NCI-H1417 (cell line): ENCODE measurements around the gene GRXCR1.
A peak's percentile ranks its signal among the peaks of the same experiment; 100 is the strongest.

Experiments used
- DNase-seq, 3 experiments: peaks; one replicate each; lab custom pipeline; 2025; lab: John Stamatoyannopoulos, UW

Gene GRXCR1

GRCh38 chr4:42892413-42892812, at the start of gene GRXCR1:
Gene GRXCR1 (plus strand): TSS chr4:42892713. CDS start chr4:42893267, 554 bp downstream.
- no peak for DNase-seq

DNA sequence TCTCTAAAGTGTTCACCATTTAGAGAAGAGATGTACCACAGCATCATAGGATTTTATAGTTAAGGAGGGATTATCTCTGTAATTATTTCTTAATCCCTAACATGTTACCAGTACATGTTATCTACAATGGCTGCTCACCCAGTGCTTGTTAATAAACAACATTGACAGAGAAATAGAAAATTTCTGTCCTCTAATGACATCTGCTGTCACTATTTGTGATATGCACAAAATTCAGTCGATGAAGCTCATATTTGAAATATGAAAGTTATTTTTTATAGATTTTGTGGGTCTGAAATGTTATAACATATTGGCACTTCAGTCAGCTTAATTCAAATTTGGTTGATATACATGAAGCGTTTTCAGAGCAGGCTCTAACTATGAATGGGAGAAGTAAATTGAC, 48.8 kb upstream of the GRXCR1 start:
- DNase-seq = no peak

GRCh38 chr4:42844422-42845070, 48.0 kb upstream of the GRXCR1 start:
- DNase-seq = no peak

GRCh38 chr4:42845586-42845985, 46.9 kb upstream of the GRXCR1 start:
- DNase-seq = no peak

GRCh38 chr4:42855779-42856178, 36.7 kb upstream of the GRXCR1 start:
- no peak for DNase-seq

DNA sequence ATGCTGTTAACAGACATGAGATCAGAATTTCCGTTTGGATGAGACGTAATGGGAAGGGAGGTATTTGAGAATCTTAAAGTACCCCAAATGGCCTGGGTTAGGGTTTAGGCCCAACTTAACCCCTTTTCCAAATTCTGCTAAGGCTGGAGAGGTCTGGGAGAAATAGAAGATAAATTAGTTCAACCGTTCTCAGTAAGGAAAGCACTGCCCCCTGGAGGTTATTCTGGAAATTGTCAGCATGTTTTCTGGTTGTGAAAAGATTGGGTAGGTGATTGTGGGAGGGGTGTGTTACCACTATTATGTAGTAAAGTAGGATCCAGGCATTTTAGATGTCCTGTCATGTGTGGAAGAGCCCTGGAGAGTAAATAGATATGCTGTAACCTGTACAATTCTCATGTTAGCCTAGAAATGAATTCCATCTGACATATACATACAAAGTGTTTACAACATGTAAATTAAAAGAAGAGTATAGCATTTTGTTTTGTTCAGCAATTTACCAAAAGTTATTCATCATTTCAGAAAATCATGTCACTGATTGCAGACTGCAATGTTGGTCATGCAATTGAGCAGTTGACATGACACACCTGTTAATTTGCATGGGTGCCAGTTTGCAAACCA, 26.8 kb upstream of the GRXCR1 start:
- DNase-seq = peak; percentile 49 to 84 (median 78)

GRCh38 chr4:42871261-42871660, 21.3 kb upstream of the GRXCR1 start:
- no peak for DNase-seq

DNA sequence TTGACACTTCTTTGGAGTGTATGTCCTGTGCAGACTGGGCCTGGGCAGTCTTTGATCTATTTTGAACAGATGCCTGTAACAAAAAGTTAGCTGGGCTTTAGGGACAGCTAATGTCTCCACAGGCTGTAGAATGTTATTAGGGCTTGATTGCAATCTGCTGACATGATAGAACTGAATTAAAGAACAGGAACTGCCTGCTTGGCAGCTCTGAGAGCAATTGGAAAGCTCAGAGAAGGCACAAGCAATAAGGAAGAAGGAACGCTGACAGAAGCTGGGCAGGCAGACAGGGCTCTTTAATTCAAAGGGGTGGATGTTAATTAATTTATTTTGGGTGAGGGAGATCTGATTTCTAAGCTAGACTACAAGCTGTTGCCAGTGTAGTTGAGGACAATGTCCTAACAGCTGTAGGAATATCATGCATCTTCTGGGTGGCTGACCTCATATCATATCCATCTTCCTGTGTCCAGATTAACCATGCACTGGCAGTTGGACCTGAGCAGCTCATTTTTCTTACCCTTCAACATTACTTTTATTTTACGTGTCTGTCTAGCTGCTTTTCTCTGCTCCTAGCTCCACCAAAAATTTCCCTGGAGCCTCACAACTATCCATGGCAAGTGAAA, 20.7 kb upstream of the GRXCR1 start:
- DNase-seq = peak in 1 of 3 experiments; percentile 27

DNA sequence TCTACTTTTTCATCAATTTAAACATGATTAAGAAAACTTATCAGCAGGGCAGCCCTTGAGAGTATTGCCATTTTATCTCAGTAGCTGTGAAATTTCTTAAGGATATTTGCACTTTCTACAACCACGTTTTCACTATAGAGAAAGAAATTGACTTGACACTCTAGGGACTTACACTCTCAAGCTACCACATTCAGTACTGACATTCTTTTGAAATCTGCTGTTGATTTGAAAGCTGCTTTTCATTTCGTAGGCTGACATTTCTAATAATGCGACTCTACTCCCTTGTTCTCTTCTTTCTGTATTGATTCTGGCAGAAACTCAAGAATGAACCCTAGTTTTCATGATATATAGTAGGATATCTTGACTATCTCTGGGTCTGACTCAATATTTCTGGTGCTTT, 13.7 kb upstream of the GRXCR1 start:
- no peak for DNase-seq

DNA sequence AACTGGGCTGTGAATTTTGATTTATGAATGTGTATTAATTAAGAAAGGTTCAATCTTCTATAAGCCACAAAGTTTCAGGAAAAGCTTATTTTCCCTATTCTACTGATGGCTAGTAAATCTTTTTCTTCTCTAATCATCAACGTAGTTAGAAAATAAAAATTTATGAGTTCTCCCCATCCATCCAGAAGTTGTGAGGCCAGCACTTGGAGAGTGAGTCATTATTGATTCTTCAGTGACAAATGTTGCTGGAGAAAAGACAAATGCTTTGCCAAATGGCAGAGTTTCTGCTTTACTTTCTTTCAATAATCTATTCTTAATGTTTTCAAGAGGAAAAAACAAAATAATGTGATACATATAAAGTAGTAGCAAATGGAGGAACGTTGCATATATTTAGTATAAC, 11.3 kb upstream of the GRXCR1 start:
- no peak for DNase-seq

DNA sequence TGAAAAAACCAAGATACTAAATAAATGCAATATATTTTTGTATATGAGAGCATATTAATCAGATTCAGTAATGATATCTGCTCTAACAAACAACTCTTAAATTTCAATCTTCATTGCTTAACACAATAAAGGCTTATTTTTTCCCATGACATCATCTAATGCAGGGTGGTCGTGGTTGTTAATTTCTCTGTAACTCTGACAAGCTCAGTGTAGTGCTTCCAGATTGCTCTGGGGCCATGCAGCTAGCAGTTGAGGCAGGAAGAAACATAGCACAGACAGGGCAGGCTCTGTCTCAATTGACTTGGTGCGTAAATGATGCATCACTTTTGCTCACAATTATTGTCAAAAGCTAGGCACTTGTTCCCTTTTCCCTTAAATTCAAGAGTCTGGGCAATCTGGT, 869 bp upstream of the GRXCR1 start:
- no peak for DNase-seq

- no peak for DNase-seq
Observed at GRCh38 chr4:42895452-42895851, 2.9 kb downstream of the GRXCR1 start.

DNA sequence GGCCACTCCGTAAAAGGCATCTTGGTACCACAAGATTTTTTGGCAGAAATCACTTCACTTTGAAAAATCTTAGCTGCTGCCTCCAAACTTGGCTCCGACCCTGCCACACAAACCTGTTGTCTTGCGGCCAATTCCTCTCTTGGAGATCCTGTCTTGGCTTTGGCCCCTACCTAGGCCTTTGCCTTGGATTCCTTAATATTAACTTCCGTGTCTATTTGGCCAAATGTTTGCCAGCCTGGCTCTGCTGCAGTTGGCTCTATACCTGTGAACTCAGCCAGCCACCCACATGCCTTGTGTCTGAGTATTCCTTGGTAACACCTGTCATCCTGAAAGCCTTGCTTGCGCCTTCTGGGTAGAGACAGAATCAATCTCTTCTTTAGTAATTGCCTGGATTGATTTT, 12.5 kb downstream of the GRXCR1 start:
- no peak for DNase-seq

DNA sequence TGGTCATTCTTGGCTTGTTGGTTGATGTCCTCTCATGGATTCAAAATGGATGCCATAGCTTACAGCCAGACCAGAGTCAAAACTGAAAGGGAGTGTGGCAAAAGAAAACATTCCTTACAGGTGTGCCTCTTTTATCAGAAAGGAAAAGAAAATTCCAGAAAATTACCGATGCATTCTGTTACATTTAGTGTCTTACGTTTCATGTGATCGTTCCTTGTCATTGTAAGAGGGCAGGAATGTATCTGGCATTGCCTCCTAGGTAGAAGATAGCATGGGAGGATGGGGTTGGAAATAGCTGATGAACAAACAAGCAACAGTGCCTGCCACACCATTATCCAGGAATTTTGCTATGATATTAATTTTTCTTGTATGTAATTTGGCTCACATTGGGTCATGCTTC, 13.1 kb downstream of the GRXCR1 start:
- no peak for DNase-seq

DNA sequence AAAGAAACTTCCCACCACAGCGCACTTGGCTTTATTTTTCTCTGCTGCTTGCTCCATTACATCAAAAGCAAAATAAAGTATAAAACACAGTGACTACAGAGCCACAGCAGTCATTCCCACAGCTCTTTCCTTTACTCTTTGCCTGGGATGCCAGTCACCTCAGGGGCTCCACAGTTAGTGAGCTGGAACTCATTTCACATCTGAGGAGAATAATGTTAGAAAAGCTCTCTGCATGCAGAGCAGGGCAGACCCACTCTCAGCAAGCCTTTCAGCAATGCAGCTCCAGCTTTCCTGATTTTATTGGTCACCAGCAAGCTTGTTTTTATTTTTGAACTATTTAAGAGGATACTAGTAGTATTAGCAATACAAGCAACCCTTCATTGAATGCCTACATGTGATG, 13.8 kb downstream of the GRXCR1 start:
- DNase-seq = no peak

GRCh38 chr4:42906891-42907759, 14.6 kb downstream of the GRXCR1 start:
- DNase-seq = peak in 1 of 3 experiments; percentile 45

DNA sequence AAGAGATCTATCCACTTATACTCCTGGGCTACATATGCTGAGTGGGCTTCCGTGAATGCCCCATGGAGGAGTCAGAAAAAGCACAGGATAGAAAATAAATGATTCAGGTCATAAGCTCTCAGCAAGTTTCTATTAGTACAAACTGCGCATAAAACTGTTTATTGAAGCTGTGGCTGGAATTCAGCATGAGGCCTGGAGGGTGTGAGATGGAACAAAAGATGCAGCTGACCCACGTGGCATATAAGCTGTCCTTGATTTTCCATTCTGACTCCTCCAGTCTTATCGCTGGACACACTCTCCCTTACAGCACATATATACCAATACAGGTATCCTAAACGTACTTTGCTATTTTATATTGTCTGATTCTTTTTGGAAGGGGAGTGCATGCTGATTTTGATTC, 17.9 kb downstream of the GRXCR1 start:
- DNase-seq = no peak

DNA sequence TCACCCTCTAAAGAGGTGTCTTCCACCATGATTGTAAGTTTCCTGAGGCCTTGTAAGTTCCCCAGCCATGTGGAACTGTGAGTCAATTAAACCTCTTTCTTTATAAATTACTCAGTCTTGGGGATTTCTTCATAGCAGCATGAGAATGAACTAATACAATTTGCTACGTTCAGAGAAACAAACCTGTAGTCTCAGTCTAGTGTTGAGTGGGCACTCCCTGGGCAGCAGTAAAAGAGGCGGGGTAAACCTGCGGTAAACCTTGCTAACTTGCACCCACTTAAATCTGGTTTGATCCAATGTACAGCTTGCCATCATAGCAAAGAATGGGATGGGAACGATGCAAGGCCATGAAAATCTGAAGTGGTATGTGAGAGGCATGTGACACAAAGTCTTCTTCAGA, 22.4 kb downstream of the GRXCR1 start:
- no peak for DNase-seq

DNA sequence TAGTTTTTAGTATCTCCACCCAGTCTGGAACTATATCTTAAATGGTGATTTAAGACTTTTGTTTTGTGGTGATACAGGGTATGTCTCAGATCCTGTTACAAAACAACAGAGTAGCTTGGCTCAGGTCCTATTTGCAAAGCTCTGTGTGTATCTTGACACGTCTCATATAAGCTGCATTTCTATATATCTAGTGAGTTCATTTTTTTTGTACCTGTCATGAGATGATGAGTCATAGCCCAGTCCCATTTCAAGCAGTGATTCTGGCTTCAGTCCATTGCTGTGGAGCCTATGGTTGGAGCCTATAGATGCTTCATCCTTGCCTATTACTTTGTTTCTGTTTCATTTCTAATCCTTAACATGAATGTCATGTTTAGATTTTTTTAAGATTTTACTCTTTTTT, 23.0 kb downstream of the GRXCR1 start:
- no peak for DNase-seq

- peak in 2 of 3 experiments; percentile 36 to 78 for DNase-seq
Observed at GRCh38 chr4:42917296-42917695, 24.8 kb downstream of the GRXCR1 start.

GRCh38 chr4:42923431-42923830, 30.9 kb downstream of the GRXCR1 start:
- DNase-seq = no peak

GRCh38 chr4:42925921-42926320, 33.4 kb downstream of the GRXCR1 start:
- no peak for DNase-seq

DNA sequence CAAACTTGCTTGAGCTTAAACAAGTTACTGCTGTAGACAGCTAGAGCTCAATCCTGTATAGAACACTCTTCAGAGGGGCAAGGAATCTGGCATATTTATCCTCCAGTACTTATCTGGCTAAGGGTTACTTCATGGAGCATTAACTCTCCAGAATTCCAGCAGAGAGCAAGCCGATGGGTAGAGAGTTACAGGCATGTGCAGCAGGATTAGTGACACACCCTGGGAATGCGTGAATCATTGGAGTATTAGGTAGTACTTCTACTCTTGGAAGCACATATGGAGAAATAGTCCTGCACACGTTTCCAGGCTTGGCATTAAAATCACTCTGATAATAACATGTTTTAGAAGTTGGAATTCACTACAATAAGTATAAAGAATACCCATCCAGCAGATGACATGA, 35.4 kb downstream of the GRXCR1 start:
- no peak for DNase-seq
